ENCODE measurements around the gene DNM3. TPM values are rescaled to one million over a fixed set of nuclear protein-coding genes. Genes with fewer than 3 reads are reported as not detected.

The DNM3 gene
- total and polyA plus RNA-seq, 10 of the 15 experiments (the other 5 are each of a cell fraction or from before 2014, with no cell fraction given): 0.03 to 1.5 (median 0.08) TPM; not detected in 3

DNA sequence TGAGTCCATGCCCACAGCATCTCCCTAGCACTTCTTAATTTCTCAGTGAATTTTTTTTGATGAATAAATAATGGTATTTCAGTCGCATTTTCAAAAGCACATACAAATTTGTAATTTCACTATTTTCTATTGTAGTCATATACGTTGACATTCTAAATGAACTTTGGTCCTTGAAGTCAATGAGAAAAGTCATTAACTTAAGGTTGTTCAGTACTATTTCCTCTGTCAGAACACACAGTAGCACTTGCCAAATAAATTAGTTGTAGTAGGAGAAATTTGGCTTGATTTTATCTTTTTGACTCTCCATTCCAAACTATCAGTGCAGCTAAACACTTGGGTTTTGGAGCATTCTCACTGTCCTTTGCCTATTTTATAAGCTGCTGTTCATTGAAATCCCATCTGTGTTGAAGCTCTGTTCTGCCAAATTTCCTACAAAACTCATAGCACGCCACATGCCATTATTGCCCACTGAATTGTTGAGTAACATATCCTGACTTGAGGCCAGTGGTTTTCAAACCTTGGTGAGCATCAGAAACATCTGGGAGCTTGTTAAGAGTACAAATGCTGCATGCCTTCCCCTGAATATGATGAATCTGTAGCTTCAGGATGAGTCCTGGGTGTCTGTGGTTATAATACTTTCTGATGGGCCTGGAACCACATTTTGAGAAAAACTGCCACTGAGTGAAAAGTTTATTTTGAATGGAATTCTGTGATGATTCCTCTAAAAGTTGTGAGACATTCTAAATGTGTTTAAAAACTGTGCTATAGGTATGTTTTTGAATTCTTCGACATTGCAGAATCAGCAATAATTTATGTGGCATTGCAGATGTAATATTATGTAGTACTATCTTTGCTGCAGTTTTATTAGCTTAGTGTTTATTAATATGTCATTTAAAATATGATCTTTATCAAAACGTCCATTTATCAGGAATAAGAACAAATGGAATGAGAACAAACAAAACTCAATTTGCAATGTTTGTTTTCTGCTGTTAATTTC, 78.9 kb downstream of the DNM3 start:
- no peaks in the 10 kb centered on the region for H4K20me1 ChIP-seq (ENCODE audit: control insufficient read depth, insufficient read depth)
- intact Hi-C loops (cut with micrococcal nuclease; ENCODE audit: unreplicated experiment): no loop called here
- H3K27ac ChIP-seq (ENCODE audit: control insufficient read depth, insufficient read depth): no peak overlapping the region
- no peak overlapping the region for H3K4me3 ChIP-seq
- CTCF ChIA-PET: interaction anchor here (1.2 kb wide), 1 partner anchor 9 kb away, joined by 3 read pairs; no protein-coding TSS in a partner anchor
- no peak overlapping the region for H2AFZ ChIP-seq (ENCODE audit: control insufficient read depth, low read depth, low read length)
- no peaks in the 10 kb centered on the region for H3K36me3 ChIP-seq (ENCODE audit: control insufficient read depth in 2 of 2, insufficient read depth in 2 of 2, low read length in 1 of 2)
- SMC1A ChIA-PET (ENCODE audit: uncharacterized antibody, unreplicated experiment): no interaction called here
- H3K9me3 ChIP-seq (replicated peaks; ENCODE audit: control insufficient read depth, insufficient read depth, low read length): no peaks in the 10 kb centered on the region
- H3K9ac ChIP-seq (ENCODE audit: control insufficient read depth, insufficient read depth, low read length): no peak overlapping the region
- no peaks in the 10 kb centered on the region for H3K4me1 ChIP-seq (ENCODE audit: control insufficient read depth, insufficient read depth, low read length)
- no TSS peak for BruUV-seq (replicated peaks)
- no peak for DNase-seq (ENCODE audit: low read depth, low spot score)
- FAIRE-seq: no peak
- TF ChIP-seq TCF12 (IDR thresholded peaks at IDR 0.05; ENCODE audit: low read depth, low read length): no peak
- no peak for TF ChIP-seq HSF1 (IDR thresholded peaks at IDR 0.05; ENCODE audit: low read depth, low read length)
- TF ChIP-seq NR2C2 (IDR thresholded peaks at IDR 0.05; ENCODE audit: borderline replicate concordance, control insufficient read depth, insufficient read length, low read depth): no peak
- TF ChIP-seq TAF1 (IDR thresholded peaks at IDR 0.05; ENCODE audit: borderline replicate concordance, low read depth, low read length): no peak
- TF ChIP-seq, protein P1, sequence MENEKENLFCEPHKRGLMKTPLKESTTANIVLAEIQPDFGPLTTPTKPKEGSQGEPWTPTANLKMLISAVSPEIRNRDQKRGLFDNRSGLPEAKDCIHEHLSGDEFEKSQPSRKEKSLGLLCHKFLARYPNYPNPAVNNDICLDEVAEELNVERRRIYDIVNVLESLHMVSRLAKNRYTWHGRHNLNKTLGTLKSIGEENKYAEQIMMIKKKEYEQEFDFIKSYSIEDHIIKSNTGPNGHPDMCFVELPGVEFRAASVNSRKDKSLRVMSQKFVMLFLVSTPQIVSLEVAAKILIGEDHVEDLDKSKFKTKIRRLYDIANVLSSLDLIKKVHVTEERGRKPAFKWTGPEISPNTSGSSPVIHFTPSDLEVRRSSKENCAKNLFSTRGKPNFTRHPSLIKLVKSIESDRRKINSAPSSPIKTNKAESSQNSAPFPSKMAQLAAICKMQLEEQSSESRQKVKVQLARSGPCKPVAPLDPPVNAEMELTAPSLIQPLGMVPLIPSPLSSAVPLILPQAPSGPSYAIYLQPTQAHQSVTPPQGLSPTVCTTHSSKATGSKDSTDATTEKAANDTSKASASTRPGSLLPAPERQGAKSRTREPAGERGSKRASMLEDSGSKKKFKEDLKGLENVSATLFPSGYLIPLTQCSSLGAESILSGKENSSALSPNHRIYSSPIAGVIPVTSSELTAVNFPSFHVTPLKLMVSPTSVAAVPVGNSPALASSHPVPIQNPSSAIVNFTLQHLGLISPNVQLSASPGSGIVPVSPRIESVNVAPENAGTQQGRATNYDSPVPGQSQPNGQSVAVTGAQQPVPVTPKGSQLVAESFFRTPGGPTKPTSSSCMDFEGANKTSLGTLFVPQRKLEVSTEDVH (IDR thresholded peaks at IDR 0.05; ENCODE audit: low read depth, partially characterized antibody): no peak
- TF ChIP-seq BRCA1 (IDR thresholded peaks at IDR 0.05; ENCODE audit: low read depth, low read length): no peak
- no peak for TF ChIP-seq NFIC (IDR thresholded peaks at IDR 0.05; ENCODE audit: low read depth, low read length)
- TF ChIP-seq CBX3 (IDR thresholded peaks at IDR 0.05; ENCODE audit: borderline replicate concordance, low read depth): no peak
- no peak for TF ChIP-seq SREBF2 (IDR thresholded peaks at IDR 0.05; ENCODE audit: low read length)
- RAD21 ChIA-PET (ENCODE audit: unreplicated experiment): no interaction called here
- H3K27me3 ChIP-seq (replicated peaks in 1 of 2; ENCODE audit: control insufficient read depth in 2 of 2, insufficient read depth in 2 of 2, low read length in 1 of 2): no peaks in the 10 kb centered on the region
- no peak overlapping the region for H3K4me2 ChIP-seq (ENCODE audit: control insufficient read depth, insufficient read depth)
- 11% methylated on average over 5 of the region's 5 CpGs for WGBS (ENCODE audit: insufficient coverage, insufficient replicate concordance, low lambda C conversion rate, missing lambda C conversion rate)
- H3K79me2 ChIP-seq (ENCODE audit: control insufficient read depth, insufficient read depth, low read length): no peaks in the 10 kb centered on the region
- ATAC-seq: no peak
- POLR2A ChIA-PET: no interaction called here
- in situ Hi-C loops (cut with MboI): no loop called here

Data from GM12878 (cell line).